Left renal cortex interstitium (tissue), 4 donors: ENCODE measurements around the gene MEIKIN. TPM values are rescaled to one million over a fixed set of nuclear protein-coding genes. Genes with fewer than 3 reads are reported as not detected.
"Not testable (repeated sequence)": the region's sequence is repeated elsewhere in the genome, so short reads cannot be mapped to it uniquely, and the experiment has no call there.

ENCODE experiments used
- DNase-seq, 4 donors: peaks; one replicate each; pipeline ENCODE4 v3.0.0-alpha.2; 2013; ENCODE audit warnings: low read depth in 4 of 4, low spot score in 2 of 4, missing footprints in 1 of 4
- polyA plus RNA-seq, 4 donors: library from polyadenylated mRNA; unstranded; fragments of 120-200 nt; gene quantifications; one replicate each; pipeline ENCODE4 v1.2.1, GENCODE V29; 2013; ENCODE audit not compliant: insufficient read length in 4 of 4

MEIKIN gene
- polyA plus RNA-seq, 4 donors: not detected

DNA sequence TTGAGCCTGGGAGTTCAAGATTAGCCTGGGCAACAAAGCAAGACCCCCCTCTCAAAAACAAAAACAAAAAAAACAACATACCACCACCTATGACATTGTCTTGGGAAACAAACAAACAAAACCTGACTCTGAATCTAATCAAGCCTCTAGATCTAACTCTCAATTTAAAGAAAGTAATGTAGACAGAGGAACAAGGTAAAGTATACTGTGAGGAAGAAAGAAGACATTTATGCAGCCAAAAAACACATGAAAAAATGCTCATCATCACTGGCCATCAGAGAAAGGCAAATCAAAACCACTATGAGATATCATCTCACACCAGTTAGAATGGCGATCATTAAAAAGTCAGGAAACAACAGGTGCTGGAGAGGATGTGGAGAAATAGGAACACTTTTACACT is 167.3 kb downstream of the MEIKIN start:
- DNase-seq: not testable (repeated sequence)

DNA sequence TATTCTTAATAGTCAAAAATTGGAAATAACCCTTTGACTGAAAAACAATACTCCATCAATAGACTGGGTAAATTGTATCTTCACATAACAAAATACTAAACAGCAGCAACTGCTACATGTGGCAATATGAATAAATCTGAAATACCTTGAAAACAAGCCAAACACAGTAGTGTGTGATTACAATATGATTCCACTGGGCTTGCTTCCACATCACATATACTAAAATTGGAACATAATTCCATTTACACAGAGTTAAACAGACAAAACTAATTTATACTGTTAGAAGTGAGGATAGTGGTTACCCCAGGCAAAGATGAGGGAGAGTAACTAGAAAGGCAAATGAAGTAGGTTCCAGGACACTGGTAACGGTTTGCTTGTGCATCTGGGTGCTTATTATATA is 169.0 kb downstream of the MEIKIN start:
- no peak for DNase-seq

DNA sequence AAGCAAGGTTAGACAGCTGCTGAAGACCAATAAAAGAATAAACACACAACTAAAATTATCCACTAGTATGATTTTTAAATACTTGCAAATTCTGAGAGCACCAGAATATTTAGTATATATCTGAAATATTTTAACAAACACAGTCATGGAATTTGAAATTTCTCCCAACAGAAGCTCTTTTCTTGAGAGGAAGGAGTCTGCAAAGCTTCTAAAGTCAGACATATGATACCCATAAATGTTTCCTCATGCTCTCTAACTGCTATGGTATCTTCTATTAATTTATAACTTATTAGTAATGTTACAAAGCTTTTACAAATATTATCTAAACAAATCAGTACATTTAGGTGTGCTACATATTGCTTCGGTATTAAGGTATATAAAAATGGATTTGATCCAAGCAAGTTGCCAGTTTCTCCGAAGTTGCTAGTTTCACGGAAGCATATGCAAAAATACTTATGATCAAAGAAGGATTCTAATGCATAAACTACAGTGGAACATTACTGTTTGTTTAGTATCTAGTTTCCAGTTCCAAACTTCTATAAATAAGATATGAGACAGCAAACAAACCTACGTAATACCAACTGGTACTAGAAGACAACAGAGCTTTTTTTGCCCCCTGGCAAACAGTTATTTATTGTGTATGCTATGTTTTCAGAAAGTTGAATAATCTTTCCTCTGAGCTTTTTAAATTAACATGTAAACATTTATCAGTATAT is 170.7 kb downstream of the MEIKIN start:
- no peak for DNase-seq

DNA sequence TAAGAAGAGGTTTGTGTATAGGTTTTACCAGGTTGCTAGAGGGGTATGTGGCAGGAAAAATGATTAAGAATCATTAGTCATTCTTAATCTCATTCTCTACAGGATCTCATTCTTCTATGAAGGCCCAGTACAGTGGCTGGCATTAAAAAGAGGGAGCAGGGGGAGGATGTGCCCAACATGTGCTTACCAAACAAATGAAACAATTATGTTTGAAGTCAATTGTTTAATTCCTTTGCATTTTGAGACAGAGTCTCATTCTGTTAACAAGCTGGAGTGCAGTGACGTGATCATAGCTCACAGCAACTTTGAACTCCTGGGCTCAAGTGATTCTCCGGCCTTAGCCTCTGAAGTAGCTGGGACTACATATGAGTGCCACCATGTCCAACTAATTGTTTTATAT is 171.7 kb downstream of the MEIKIN start:
- DNase-seq: no peak

DNA sequence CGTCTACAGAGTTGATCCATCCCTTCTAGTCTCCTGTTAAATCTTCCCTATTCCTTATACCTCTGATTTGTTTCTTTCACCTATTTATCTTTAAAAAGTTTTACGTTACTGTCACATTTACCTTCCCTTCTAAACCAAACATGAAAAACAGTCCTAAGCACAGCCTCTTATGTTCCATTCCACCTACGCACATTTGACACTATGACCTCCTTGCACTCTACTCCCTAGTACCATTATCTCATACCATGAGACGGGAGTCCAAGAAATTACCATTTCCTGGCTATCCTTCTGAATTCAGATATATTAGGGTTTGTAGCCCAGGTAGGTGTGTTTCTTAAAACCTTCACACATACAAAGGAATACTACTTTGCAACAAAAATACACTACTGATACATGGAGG is 173.8 kb downstream of the MEIKIN start:
- no peak for DNase-seq

DNA sequence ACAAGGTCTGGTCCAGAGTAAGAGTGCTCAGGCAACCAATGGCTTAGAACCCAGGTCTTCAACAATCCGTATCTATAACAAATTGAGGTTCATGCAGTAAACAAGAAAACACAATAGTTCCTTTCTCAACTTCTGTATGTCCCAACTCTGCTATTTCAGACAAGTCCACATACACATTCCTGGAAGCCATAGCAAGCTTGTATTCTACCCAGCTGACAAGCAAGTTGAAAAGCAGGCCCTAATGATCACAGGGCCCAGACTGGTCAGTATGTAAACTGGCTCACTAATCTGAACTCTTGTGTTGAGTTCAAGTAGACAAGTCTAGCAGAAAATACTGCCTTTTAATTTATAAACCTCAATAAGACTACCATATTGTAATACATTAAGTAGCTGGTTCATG is 175.5 kb downstream of the MEIKIN start:
- DNase-seq: no peak

DNA sequence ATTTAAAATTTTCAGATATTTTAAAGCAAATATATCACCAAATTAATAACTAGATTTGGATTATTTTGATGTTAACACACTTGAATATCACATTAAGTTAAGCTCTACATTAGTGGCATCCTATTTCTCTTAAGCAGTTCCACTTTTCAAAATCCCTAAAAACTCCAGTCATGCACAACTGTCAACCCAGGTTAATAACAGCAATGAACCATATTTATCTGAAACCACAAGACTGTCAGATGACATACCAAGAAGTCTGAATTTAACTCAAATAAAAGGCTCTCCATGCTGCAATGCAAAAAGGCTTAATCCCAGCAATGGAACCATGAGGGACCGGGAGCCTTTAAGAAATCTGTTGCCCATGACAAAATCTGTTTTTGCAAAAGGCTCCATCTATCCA is 176.1 kb downstream of the MEIKIN start:
- no peak for DNase-seq

DNA sequence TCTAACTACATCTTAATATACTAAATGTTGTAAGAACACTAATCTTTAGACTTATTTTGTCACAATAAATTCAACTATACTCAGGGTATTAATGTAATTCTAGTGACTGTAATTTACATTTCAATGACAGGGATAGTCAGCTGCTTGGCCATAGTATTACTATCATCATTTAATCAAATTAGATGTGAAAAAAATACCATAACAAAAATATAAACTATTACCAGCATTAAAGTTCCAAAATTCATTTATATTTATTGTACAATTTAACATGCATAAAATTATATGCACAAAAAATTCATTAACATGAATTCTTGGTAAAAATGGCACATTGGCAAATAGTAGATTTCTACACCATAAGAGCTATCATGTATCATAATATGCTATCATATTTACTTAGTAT is 177.6 kb downstream of the MEIKIN start:
- DNase-seq: no peak

DNA sequence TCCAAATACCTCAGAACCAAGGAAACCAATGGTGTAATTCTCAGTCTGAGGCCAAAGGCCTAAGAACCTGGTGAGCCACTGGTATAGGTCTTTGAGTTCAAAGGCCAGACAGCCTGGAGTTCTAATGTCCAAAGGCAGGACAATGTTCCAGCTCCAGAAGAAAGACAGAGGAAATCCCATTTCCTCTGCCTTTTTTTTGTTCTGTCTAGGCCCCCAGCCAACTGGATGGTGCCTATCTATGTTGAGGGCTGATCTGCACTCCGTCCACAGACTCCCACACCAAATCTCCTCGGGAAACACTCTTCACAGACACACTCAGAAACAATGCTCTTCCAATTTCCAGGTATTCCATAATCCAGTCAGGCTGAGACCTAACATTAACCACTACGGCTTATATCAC is 178.8 kb downstream of the MEIKIN start:
- DNase-seq: no peak

DNA sequence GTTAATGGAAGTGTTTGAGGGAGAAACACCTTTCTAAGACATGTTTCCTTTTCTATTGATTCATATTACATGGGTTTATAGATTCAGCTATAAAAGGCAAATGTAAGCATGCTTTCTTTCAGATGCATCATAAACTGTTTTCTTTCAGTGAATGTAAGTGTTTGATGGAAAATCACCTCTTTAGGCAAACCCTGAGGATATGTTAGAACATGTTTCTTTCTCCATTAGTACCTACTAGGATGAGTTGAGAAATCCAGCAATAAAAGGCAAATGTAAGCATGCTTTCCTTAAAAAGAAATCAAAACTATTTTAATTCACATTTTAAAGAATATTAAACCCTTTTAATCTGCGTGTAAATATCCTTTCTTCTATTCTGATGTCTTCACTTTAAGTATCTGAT is 180.2 kb downstream of the MEIKIN start:
- no peak for DNase-seq

DNA sequence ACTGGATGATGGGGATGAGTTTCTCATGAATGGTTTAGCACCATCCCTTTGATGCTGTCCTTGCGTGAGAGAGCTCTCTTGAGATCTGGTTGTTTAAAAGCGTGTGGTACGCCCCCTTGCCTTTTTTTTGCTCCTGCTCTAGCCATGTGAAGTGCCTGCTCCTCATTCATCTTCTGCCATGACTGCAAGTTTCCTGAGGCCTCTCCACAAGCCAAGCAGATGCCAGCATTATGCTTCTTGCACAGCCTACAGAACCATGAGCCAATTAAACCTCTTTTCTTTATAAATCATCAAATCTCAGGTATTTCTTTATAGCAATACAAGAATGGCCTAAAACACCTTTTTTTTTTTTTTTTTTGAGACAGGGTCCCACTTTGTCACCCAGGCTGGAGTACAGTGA is 181.5 kb downstream of the MEIKIN start:
- no peak for DNase-seq

DNA sequence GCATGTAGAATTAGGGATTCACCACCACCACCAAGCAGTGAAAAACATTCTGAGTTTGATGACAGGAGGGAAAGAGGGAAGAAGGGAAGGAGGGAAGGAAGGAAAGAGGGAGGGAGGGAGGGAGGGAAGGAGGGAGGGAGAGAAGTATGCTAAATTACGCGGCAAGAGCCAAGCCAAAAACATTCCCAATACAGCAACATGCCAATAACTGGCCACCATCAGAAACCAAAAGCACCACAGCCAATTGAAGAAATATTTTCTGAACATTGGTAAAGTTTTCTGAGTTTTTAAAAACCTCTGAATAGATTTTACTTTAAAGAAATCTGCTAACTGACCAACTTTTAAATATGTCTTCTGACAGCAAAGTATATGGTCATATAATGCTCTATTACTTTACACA is 184.7 kb downstream of the MEIKIN start:
- DNase-seq: no peak

DNA sequence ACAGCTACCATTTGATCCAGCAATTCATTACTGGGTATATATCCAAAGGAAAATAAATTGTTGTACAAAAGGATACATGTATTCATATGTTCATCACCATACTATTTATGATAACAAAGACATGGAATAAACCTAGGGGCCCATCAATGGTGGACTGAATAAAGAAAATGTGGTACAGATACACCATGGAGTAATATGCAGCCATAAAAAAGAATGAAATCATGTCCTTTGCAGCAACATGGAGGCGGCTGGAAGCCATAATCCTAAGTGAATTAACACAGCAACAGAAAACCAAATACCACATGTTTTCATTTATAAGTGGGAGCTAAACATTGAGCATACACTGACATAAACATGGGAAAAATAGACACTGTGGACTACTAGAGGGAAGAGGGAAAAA is 185.8 kb downstream of the MEIKIN start:
- no peak for DNase-seq

DNA sequence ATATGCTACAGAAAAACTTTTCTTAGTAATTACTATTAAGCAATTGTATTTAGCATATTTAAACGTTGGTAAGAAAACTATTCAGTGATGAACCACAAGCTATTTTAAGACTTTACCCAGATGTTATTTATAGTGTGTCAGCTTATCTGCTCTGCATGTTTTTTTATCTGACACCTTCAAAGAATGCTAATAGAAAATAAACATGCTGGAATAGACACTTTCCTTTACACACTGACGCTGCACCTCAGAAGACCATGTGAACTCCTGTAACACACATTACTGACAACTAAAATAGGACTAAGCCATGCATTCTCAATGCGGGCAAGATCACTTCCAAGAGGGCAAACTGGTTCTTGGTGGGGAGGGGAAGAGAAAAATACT is 187.0 kb downstream of the MEIKIN start:
- no peak for DNase-seq

DNA sequence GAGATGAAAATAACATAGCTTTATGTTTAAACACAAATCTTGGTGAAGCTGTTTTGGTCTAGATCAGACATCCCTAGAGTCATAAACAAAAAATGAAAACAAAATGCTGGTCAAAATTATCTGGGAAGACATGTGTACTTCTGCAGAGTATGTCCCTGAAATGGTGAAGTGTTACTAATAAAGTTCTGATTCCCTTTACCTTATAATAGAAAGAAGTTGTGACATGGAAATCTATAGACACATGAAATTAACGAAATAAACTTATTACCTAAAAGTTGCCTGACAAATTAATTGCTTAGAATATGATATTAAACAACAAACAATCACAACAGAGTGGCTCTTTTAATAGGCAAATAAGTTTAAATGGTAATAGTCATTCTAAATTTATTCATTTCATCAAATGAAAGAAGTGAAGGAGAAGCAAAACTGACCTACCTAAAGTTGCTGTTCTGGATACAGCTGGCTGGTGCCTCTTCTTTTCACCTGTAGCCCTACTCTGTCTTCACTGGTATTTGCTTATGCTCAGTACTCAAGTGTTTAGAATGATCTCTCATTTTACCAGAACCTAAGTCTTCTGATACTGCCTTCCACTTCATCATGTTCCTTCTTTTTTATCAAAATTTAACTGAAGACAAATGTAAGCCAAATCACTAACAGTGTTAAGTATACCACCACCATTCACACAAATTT is 187.5 kb downstream of the MEIKIN start:
- DNase-seq: no peak

Other genes starting within 250 kb of the MEIKIN start
- gene FNIP1, start 148.6 kb downstream of the MEIKIN start, polyA plus RNA-seq: 10 to 100 TPM; 13.8 to 21.6 (median 15.5) TPM
- 1 to 10 TPM; 1.7 to 2.6 (median 2.2) TPM for gene ACSL6, start 66.0 kb upstream of the MEIKIN start, polyA plus RNA-seq
- not detected for gene IL3, start 115.0 kb upstream of the MEIKIN start, polyA plus RNA-seq
- gene CSF2, start 128.1 kb upstream of the MEIKIN start, polyA plus RNA-seq: not detected